Endothelial cell of umbilical vein (primary cell): Measurements from ENCODE around the gene SLC9A1. TPM values are rescaled to one million over a fixed set of nuclear protein-coding genes. Genes with fewer than 3 reads are reported as not detected.
A peak's percentile ranks its signal among the peaks of the same experiment; 100 is the strongest.

Experiments used
- Bru-seq: library from RNA; stranded (reverse); fragments of 400-500 nt; gene quantifications from one replicate; lab custom pipeline; 2021; lab: Mats Ljungman, UMichigan
- BruChase-seq, 2 experiments: library from RNA; stranded (reverse); fragments of 400-500 nt; gene quantifications; one replicate each; lab custom pipeline; 2021; lab: Mats Ljungman, UMichigan
- BruUV-seq: library from RNA; stranded (reverse); fragments of 400-500 nt; replicated peaks from 2 replicates; lab custom pipeline; 2021; lab: Mats Ljungman, UMichigan
- CTCF ChIA-PET: fragments of 300-600, 350-600 bp; sonication (Branson Sonifier 250); formaldehyde crosslinking; loops from one replicate; lab custom pipeline; 2021; ENCODE audit warnings: antibody characterized with exemption, inconsistent platforms; lab: Charles Lee
- POLR2A ChIA-PET: fragments of 300-600, 350-600 bp; sonication (Branson Sonifier 250); formaldehyde crosslinking; loops from one replicate; lab custom pipeline; 2021; ENCODE audit warnings: antibody characterized with exemption, inconsistent platforms; lab: Charles Lee
- DNase-seq: peaks from one replicate; pipeline ENCODE4 v3.0.0-alpha.2; 2011; ENCODE audit warnings: low read depth, low spot score
- FAIRE-seq: peaks from 2 replicates; lab custom pipeline; 2011; peaks lifted over from hg19 to GRCh38; lab: Jason Lieb, UNC
- H2AFZ ChIP-seq: 2 replicates; pipeline ENCODE4 v1.6.0; 2012; ENCODE audit warnings: low read depth, low read length, control low read depth, inconsistent platforms
- H3K27ac ChIP-seq: 2 replicates; pipeline ENCODE4 v1.5.1; 2011; ENCODE audit warnings: low read depth, mild to moderate bottlenecking, control low read depth, low read length, moderate library complexity; ENCODE audit not compliant: insufficient read depth
- H3K27me3 ChIP-seq, 2 experiments: 2 replicates each; pipeline versions ENCODE4 v1.6.0 to v1.6.1; 2011; ENCODE audit warnings: low read length in 2 of 2, mixed read lengths in 1 of 2; ENCODE audit not compliant: control insufficient read depth in 2 of 2, insufficient read depth in 2 of 2
- H3K36me3 ChIP-seq, 2 experiments: 2 replicates in 1 of 2; 3 replicates in 1 of 2; pipeline ENCODE4 v1.5.1; 2011; ENCODE audit warnings: low read length in 2 of 2, mild to moderate bottlenecking in 1 of 2, moderate library complexity in 1 of 2; ENCODE audit not compliant: control insufficient read depth in 2 of 2, insufficient read depth in 2 of 2; ENCODE audit errors: extremely low read depth in 1 of 2
- H3K4me1 ChIP-seq: 3 replicates; pipeline ENCODE4 v1.5.1; 2011; ENCODE audit warnings: mild to moderate bottlenecking, low read length; ENCODE audit not compliant: control insufficient read depth, insufficient read depth; ENCODE audit errors: extremely low read depth
- H3K4me2 ChIP-seq: 2 replicates; pipeline ENCODE4 v1.6.1; 2011; ENCODE audit warnings: low read length, control low read depth, mixed read lengths; ENCODE audit not compliant: insufficient read depth
- H3K4me3 ChIP-seq, 3 experiments: fragments of 200-600 bp in 1 of 3; sonication (generic), shearing (Covaris generic) in 1 of 3; replicated peaks in 1 of 3; 2 replicates each; pipeline ENCODE4 v1.5.1; 2011 to 2016; ENCODE audit warnings: control low read depth in 3 of 3, low read length in 3 of 3, mild to moderate bottlenecking in 2 of 3, inconsistent platforms in 1 of 3, low read depth in 1 of 3, moderate library complexity in 1 of 3; ENCODE audit not compliant: insufficient read depth in 1 of 3
- H3K79me2 ChIP-seq: 2 replicates; pipeline ENCODE4 v1.6.0; 2012; ENCODE audit warnings: low read length, inconsistent platforms; ENCODE audit not compliant: control insufficient read depth, insufficient read depth
- H3K9ac ChIP-seq: replicated peaks from 2 replicates; pipeline ENCODE3; 2011; ENCODE audit warnings: low read length, control low read depth; ENCODE audit not compliant: insufficient read depth; ENCODE audit errors: extremely low read depth
- H3K9me1 ChIP-seq: replicated peaks from 3 replicates; pipeline ENCODE4 v1.6.0; 2011; ENCODE audit warnings: mild to moderate bottlenecking, low read length; ENCODE audit not compliant: control insufficient read depth, insufficient read depth; ENCODE audit errors: extremely low read depth
- H3K9me3 ChIP-seq: replicated peaks from 2 replicates; pipeline ENCODE4 v1.5.1; 2012; ENCODE audit warnings: low read length, inconsistent platforms; ENCODE audit not compliant: control insufficient read depth, insufficient read depth
- H4K20me1 ChIP-seq: replicated peaks from 2 replicates; pipeline ENCODE3; 2011; ENCODE audit warnings: mild to moderate bottlenecking, low read length; ENCODE audit not compliant: control insufficient read depth, insufficient read depth; ENCODE audit errors: extremely low read depth
- CTCF ChIP-seq, 2 donors: IDR thresholded peaks; 1 replicate in 1 of 2; 2 replicates in 1 of 2; pipeline ENCODE4 v1.5.1; 2011; ENCODE audit warnings: low read length in 2 of 2, mild to moderate bottlenecking in 2 of 2, moderate library complexity in 2 of 2, control low read depth in 1 of 2, inconsistent platforms in 1 of 2, low read depth in 1 of 2; ENCODE audit not compliant: insufficient read depth in 1 of 2; ENCODE audit errors: extremely low read depth in 1 of 2
- EZH2 ChIP-seq: IDR thresholded peaks from 2 replicates; pipeline ENCODE4 v1.6.1; 2012; ENCODE audit warnings: borderline replicate concordance, low read depth, mild to moderate bottlenecking, moderate library complexity, low read length, inconsistent platforms; ENCODE audit not compliant: severe bottlenecking
- FOS ChIP-seq: IDR thresholded peaks from 2 replicates; pipeline ENCODE4 v1.6.1; 2011; ENCODE audit warnings: mild to moderate bottlenecking, low read length, moderate library complexity, borderline replicate concordance; ENCODE audit not compliant: insufficient read depth
- JUN ChIP-seq: IDR thresholded peaks from 2 replicates; pipeline ENCODE4 v1.6.1; 2011; ENCODE audit warnings: borderline replicate concordance, low read depth; ENCODE audit not compliant: insufficient read length, insufficient read depth
- MAX ChIP-seq: IDR thresholded peaks from 2 replicates; pipeline ENCODE4 v1.6.1; 2011; ENCODE audit not compliant: insufficient read depth, insufficient read length
- MYC ChIP-seq: IDR thresholded peaks from one replicate; pipeline ENCODE4 v1.6.1; 2011; ENCODE audit warnings: mild to moderate bottlenecking, low read depth, low read length
- POLR2A ChIP-seq: IDR thresholded peaks from 2 replicates; pipeline ENCODE4 v1.6.1; 2012; ENCODE audit warnings: low read depth, mild to moderate bottlenecking, control low read depth, low read length
- POLR2AphosphoS5 ChIP-seq: IDR thresholded peaks from 2 replicates; pipeline ENCODE4 v1.6.1; 2012; ENCODE audit warnings: low read depth, mild to moderate bottlenecking, control low read depth, low read length, moderate library complexity; ENCODE audit not compliant: insufficient read depth
- dilution Hi-C: fragments of 300-500 bp; cut with MboI; formaldehyde crosslinking; loops from one replicate; pipeline ENCODE4 v1.15.0; 2019; ENCODE audit warnings: low sequenced_read_pairs; ENCODE audit not compliant: extremely low pct_ligation_motif_present
- intact Hi-C: fragments of 100-400 bp; cut with micrococcal nuclease; formaldehyde crosslinking; loops from one replicate; pipeline ENCODE4 v1.10.0; 2022
- long read RNA-seq: library from polyadenylated mRNA; stranded (forward); transcript quantifications from one replicate; pipeline ENCODE4 v2.0.0, GENCODE V29; 2021
- polyA minus RNA-seq, 3 experiments: library from RNA; depleted of rRNA, polyadenylated mRNA; stranded (reverse); fragments of >200 nt; gene quantifications; 1 replicate in 1 of 3; 2 replicates in 2 of 3; pipeline ENCODE4 v1.2.3, GENCODE V29; 2011
- polyA plus RNA-seq, 4 experiments: library from polyadenylated mRNA; depleted of rRNA in 3 of 4; stranded (reverse) in 3 of 4; unstranded in 1 of 4; fragments of >200 nt; gene quantifications; 2 replicates each; pipeline versions ENCODE4 v1.2.1 to v1.2.3, GENCODE V29; 2011 to 2012; ENCODE audit warnings: missing spikeins in 1 of 4
- total RNA-seq: library from RNA; stranded (reverse); gene quantifications from 2 replicates; pipeline ENCODE4 v1.2.3, GENCODE V29; 2021

Gene SLC9A1
- total RNA-seq (59.2 and 60.5 TPM in 2 replicates), polyA plus RNA-seq (22.8 and 23.7 TPM in 2 replicates), polyA minus RNA-seq (27.2 and 29.7 TPM in 2 replicates), Bru-seq, nascent RNA (percentile 65 among the genes with signal in this experiment), BruChase-seq, experiment 1, labeled RNA remaining after a 6-hour chase (percentile 91 among the genes with signal in this experiment), BruChase-seq, experiment 2, labeled RNA remaining after a 2-hour chase (percentile 79 among the genes with signal in this experiment)
- 20.5 and 24.6 TPM in 2 replicates for polyA plus RNA-seq (2011; cell fraction: cytosol; rRNA removed)
- 33.0 and 33.3 TPM in 2 replicates for polyA plus RNA-seq (2011; cell fraction: nucleus; rRNA removed)
- polyA plus RNA-seq (2012): 46.0 and 50.4 TPM in 2 replicates
- 5.7 TPM for polyA minus RNA-seq (2011; cell fraction: cytosol; rRNA and poly(A)+ RNA removed)
- polyA minus RNA-seq (2011; cell fraction: nucleus; rRNA and poly(A)+ RNA removed): 16.3 and 24.0 TPM in 2 replicates
- long read RNA-seq, full-length matches to known transcripts: 11 of 43 reads
- long read RNA-seq, partial matches to known transcripts: 10 of 43 reads
- long read RNA-seq, other reads (novel, unspliced or antisense): 22 of 43 reads

GRCh38 chr1:27154991-27155781 is at the start of gene SLC9A1:
SLC9A1 (minus strand) TSS chr1:27155125; CDS start chr1:27154334, 791 bp downstream.
- TSS peak; percentile 32 for BruUV-seq
- dilution Hi-C loops: no loop called here
- CTCF ChIA-PET: interaction anchor here (0.6 to 1.7 kb wide), 24 partner anchors 8 to 260 kb away, joined by 3 to 22 read pairs (median 4); no protein-coding TSS in a partner anchor

More at GRCh38 chr1:27154991-27155781, at the start of gene SLC9A1:
- H3K27ac ChIP-seq: peak within 1 kb of the TSS; percentile 74
- peaks cover 38% of the 10 kb centered on the region for H3K4me1 ChIP-seq
- peak within 1 kb of the TSS; percentile 89 for H3K9ac ChIP-seq
- no peaks in the 10 kb centered on the region for H3K36me3 ChIP-seq
- H3K79me2 ChIP-seq: peaks cover 42% of the 10 kb centered on the region
- H3K4me2 ChIP-seq: peak within 1 kb of the TSS; percentile 92
- H3K9me3 ChIP-seq: no peaks in the 10 kb centered on the region
- POLR2A ChIA-PET: interaction anchor here (0.6 to 4.1 kb wide), 22 partner anchors 9 to 301 kb away, joined by 3 to 70 read pairs (median 6); partner anchors contain the start of gene TENT5B
- no peaks in the 10 kb centered on the region for H3K27me3 ChIP-seq
- TF ChIP-seq EZH2: no peak
- no peak for TF ChIP-seq MYC
- peak; percentile 100 for TF ChIP-seq POLR2AphosphoS5
- TF ChIP-seq FOS: peak; percentile 34
- peak; percentile 87 to 95 for TF ChIP-seq CTCF (IDR thresholded peaks at IDR 0.05; ENCODE audit: extremely low read depth in 1 of 2, insufficient read depth in 1 of 2, low read depth in 1 of 2, low read length in 2 of 2)
- no peak for TF ChIP-seq MAX
- peak; percentile 39 for TF ChIP-seq JUN
- peak; percentile 100 for TF ChIP-seq POLR2A
- H2AFZ ChIP-seq: peak within 1 kb of the TSS; percentile 98
- FAIRE-seq: peak; percentile 89
- H3K9me1 ChIP-seq: no peaks in the 10 kb centered on the region
- intact Hi-C loops: loop anchor here (1.0 to 2.0 kb wide), 3 partner anchors 33 to 52 kb away; no protein-coding TSS in a partner anchor
- H4K20me1 ChIP-seq: no peaks in the 10 kb centered on the region
- H3K4me3 ChIP-seq: peak within 1 kb of the TSS; percentile 33 to 68 (median 48)
- peak; percentile 95 for DNase-seq
